ENCODE results near the gene KCNMB3.

Gene KCNMB3, protein sequence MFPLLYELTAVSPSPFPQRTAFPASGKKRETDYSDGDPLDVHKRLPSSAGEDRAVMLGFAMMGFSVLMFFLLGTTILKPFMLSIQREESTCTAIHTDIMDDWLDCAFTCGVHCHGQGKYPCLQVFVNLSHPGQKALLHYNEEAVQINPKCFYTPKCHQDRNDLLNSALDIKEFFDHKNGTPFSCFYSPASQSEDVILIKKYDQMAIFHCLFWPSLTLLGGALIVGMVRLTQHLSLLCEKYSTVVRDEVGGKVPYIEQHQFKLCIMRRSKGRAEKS

GRCh38 chr3:179250803-179251476, at the start of gene KCNMB3:
Gene KCNMB3 (minus strand): TSS chr3:179251114. CDS start chr3:179250990, 124 bp downstream.
- Histone ChIP-seq H3K36me3 (ENCODE audit: control insufficient read depth, low read depth, low read length) (no peaks in the 10 kb centered on the region), H3K9ac (ENCODE audit: low read length) (no peak within 1 kb of the TSS), H3K9me3 (ENCODE audit: control insufficient read depth, low read depth, low read length) (no peaks in the 10 kb centered on the region)

GRCh38 chr3:179299999-179300613, 49.2 kb upstream of the KCNMB3 start:
- Histone ChIP-seq H3K27me3 (ENCODE audit: control insufficient read depth, insufficient read depth, low read length) (no peaks in the 10 kb centered on the region), H3K36me3 (ENCODE audit: control insufficient read depth, low read depth, low read length) (no peaks in the 10 kb centered on the region), H3K4me3 (ENCODE audit: low read length) (no peak overlapping the region), H3K9me3 (ENCODE audit: control insufficient read depth, low read depth, low read length) (no peaks in the 10 kb centered on the region), H3K27ac (ENCODE audit: low read length) (no peak overlapping the region), H3K4me1 (ENCODE audit: control insufficient read depth, low read depth, low read length) (peaks cover 5% of the 10 kb centered on the region), H3K9ac (ENCODE audit: low read length) (no peak overlapping the region)

More at GRCh38 chr3:179250803-179251476, at the start of gene KCNMB3:
- no peaks in the 10 kb centered on the region for H3K4me1 ChIP-seq (ENCODE audit: control insufficient read depth, low read depth, low read length)
- no peak within 1 kb of the TSS for H3K27ac ChIP-seq (ENCODE audit: low read length)
- H3K4me3 ChIP-seq (ENCODE audit: low read length), result no peak within 1 kb of the TSS
- no peaks in the 10 kb centered on the region for H3K27me3 ChIP-seq (ENCODE audit: control insufficient read depth, insufficient read depth, low read length)

DNA sequence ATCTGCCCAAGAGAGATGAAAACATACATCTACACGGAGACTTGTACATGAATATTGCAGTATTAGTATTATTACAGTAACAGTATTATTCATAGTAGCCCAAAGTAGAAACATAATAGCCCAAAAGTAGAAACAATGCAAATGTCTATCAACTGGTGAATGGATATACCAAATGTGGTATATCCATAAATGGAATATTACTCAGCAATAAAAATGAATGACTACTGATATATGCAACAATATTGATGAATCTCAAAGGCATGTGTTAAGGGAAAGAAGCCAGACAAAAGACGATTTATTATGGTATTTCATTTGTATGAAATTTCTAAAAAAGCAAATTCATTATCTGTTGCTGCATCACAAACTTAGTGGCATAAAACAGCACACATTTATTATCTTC, 48.4 kb upstream of the KCNMB3 start:
- H3K4me1 ChIP-seq (ENCODE audit: control insufficient read depth, low read depth, low read length), result peaks cover 5% of the 10 kb centered on the region
- H3K27me3 ChIP-seq (ENCODE audit: control insufficient read depth, insufficient read depth, low read length), result no peaks in the 10 kb centered on the region
- H3K27ac ChIP-seq (ENCODE audit: low read length), result no peak overlapping the region
- H3K9ac ChIP-seq (ENCODE audit: low read length), result no peak overlapping the region
- H3K4me3 ChIP-seq (ENCODE audit: low read length), result no peak overlapping the region
- H3K9me3 ChIP-seq (ENCODE audit: control insufficient read depth, low read depth, low read length), result no peaks in the 10 kb centered on the region
- H3K36me3 ChIP-seq (ENCODE audit: control insufficient read depth, low read depth, low read length), result no peaks in the 10 kb centered on the region

- no peak overlapping the region for H3K9ac ChIP-seq (ENCODE audit: low read length)
- no peaks in the 10 kb centered on the region for H3K9me3 ChIP-seq (ENCODE audit: control insufficient read depth, low read depth, low read length)
- H3K27ac ChIP-seq (ENCODE audit: low read length), result no peak overlapping the region
- no peaks in the 10 kb centered on the region for H3K27me3 ChIP-seq (ENCODE audit: control insufficient read depth, insufficient read depth, low read length)
- H3K4me3 ChIP-seq (ENCODE audit: low read length), result no peak overlapping the region
- no peaks in the 10 kb centered on the region for H3K36me3 ChIP-seq (ENCODE audit: control insufficient read depth, low read depth, low read length)
- H3K4me1 ChIP-seq (ENCODE audit: control insufficient read depth, low read depth, low read length), result peaks cover 5% of the 10 kb centered on the region
Observed at GRCh38 chr3:179297971-179298725, 47.2 kb upstream of the KCNMB3 start.

- Histone ChIP-seq H3K27me3 (ENCODE audit: control insufficient read depth, insufficient read depth, low read length) (no peaks in the 10 kb centered on the region), H3K36me3 (ENCODE audit: control insufficient read depth, low read depth, low read length) (no peaks in the 10 kb centered on the region), H3K9ac (ENCODE audit: low read length) (no peak overlapping the region), H3K27ac (ENCODE audit: low read length) (no peak overlapping the region), H3K9me3 (ENCODE audit: control insufficient read depth, low read depth, low read length) (no peaks in the 10 kb centered on the region), H3K4me1 (ENCODE audit: control insufficient read depth, low read depth, low read length) (peaks cover 5% of the 10 kb centered on the region), H3K4me3 (ENCODE audit: low read length) (no peak overlapping the region)
Observed at GRCh38 chr3:179292450-179292849, 41.5 kb upstream of the KCNMB3 start.

- H3K27ac ChIP-seq (ENCODE audit: low read length), result no peak overlapping the region
- H3K36me3 ChIP-seq (ENCODE audit: control insufficient read depth, low read depth, low read length), result no peaks in the 10 kb centered on the region
- no peak overlapping the region for H3K9ac ChIP-seq (ENCODE audit: low read length)
- no peaks in the 10 kb centered on the region for H3K27me3 ChIP-seq (ENCODE audit: control insufficient read depth, insufficient read depth, low read length)
- no peaks in the 10 kb centered on the region for H3K4me1 ChIP-seq (ENCODE audit: control insufficient read depth, low read depth, low read length)
- no peak overlapping the region for H3K4me3 ChIP-seq (ENCODE audit: low read length)
- H3K9me3 ChIP-seq (ENCODE audit: control insufficient read depth, low read depth, low read length), result no peaks in the 10 kb centered on the region
Observed at GRCh38 chr3:179289295-179289694, 38.4 kb upstream of the KCNMB3 start.

GRCh38 chr3:179288845-179289244, 37.9 kb upstream of the KCNMB3 start:
- Histone ChIP-seq H3K9ac (ENCODE audit: low read length) (no peak overlapping the region), H3K4me3 (ENCODE audit: low read length) (no peak overlapping the region), H3K9me3 (ENCODE audit: control insufficient read depth, low read depth, low read length) (no peaks in the 10 kb centered on the region), H3K36me3 (ENCODE audit: control insufficient read depth, low read depth, low read length) (no peaks in the 10 kb centered on the region), H3K27ac (ENCODE audit: low read length) (no peak overlapping the region), H3K27me3 (ENCODE audit: control insufficient read depth, insufficient read depth, low read length) (no peaks in the 10 kb centered on the region), H3K4me1 (ENCODE audit: control insufficient read depth, low read depth, low read length) (no peaks in the 10 kb centered on the region)

GRCh38 chr3:179286331-179286730, 35.4 kb upstream of the KCNMB3 start:
- Histone ChIP-seq H3K27me3 (ENCODE audit: control insufficient read depth, insufficient read depth, low read length) (no peaks in the 10 kb centered on the region), H3K27ac (ENCODE audit: low read length) (no peak overlapping the region), H3K4me1 (ENCODE audit: control insufficient read depth, low read depth, low read length) (no peaks in the 10 kb centered on the region), H3K36me3 (ENCODE audit: control insufficient read depth, low read depth, low read length) (no peaks in the 10 kb centered on the region), H3K9me3 (ENCODE audit: control insufficient read depth, low read depth, low read length) (no peaks in the 10 kb centered on the region), H3K4me3 (ENCODE audit: low read length) (no peak overlapping the region), H3K9ac (ENCODE audit: low read length) (no peak overlapping the region)

DNA sequence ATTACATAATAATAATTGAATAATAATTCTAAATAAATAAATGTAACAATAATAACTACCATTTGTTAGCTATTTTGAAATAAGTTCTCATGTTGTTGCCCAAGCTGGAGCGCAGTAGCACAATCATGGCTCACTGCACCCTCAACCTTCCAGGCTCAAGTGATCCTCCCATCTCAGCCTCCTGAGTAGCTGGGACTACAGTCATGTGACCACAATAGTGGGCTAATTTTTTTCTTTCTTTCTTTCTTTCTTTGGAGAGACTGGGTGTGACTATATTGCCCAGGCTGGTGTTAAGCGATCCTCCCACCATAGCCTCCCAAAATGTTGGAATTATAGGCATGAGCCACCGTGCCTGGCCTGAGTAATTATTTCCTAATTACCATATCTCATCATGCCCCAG, 30.9 kb upstream of the KCNMB3 start:
- H3K9ac ChIP-seq (ENCODE audit: low read length), result no peak overlapping the region
- no peak overlapping the region for H3K4me3 ChIP-seq (ENCODE audit: low read length)
- H3K27ac ChIP-seq (ENCODE audit: low read length), result no peak overlapping the region
- H3K4me1 ChIP-seq (ENCODE audit: control insufficient read depth, low read depth, low read length), result peaks cover 3% of the 10 kb centered on the region
- H3K36me3 ChIP-seq (ENCODE audit: control insufficient read depth, low read depth, low read length), result no peaks in the 10 kb centered on the region
- H3K9me3 ChIP-seq (ENCODE audit: control insufficient read depth, low read depth, low read length), result no peaks in the 10 kb centered on the region
- H3K27me3 ChIP-seq (ENCODE audit: control insufficient read depth, insufficient read depth, low read length), result no peaks in the 10 kb centered on the region

DNA sequence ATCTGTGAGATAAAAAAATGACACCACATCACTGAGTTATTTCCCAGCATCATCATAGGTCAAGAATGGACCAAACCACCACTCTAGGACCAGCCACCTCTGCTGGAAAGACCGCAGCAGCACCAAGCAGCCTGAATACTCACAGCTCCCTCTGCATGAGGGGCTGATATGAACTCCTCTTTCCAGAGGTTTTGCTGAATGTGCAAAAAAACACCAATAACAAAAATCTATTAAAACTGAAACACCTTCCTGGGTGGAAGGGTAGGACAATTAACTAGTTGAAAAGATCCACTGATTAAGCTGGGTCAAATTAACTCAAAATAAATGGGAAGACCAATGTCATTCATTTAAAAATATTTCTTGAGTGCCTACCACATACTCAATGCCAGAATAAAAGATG, 28.9 kb upstream of the KCNMB3 start:
- no peaks in the 10 kb centered on the region for H3K27me3 ChIP-seq (ENCODE audit: control insufficient read depth, insufficient read depth, low read length)
- H3K9ac ChIP-seq (ENCODE audit: low read length), result no peak overlapping the region
- no peak overlapping the region for H3K27ac ChIP-seq (ENCODE audit: low read length)
- no peak overlapping the region for H3K4me3 ChIP-seq (ENCODE audit: low read length)
- no peaks in the 10 kb centered on the region for H3K9me3 ChIP-seq (ENCODE audit: control insufficient read depth, low read depth, low read length)
- H3K4me1 ChIP-seq (ENCODE audit: control insufficient read depth, low read depth, low read length), result peaks cover 3% of the 10 kb centered on the region
- no peaks in the 10 kb centered on the region for H3K36me3 ChIP-seq (ENCODE audit: control insufficient read depth, low read depth, low read length)

GRCh38 chr3:179278932-179279693, 28.2 kb upstream of the KCNMB3 start:
- Histone ChIP-seq H3K27ac (ENCODE audit: low read length) (no peak overlapping the region), H3K9ac (ENCODE audit: low read length) (no peak overlapping the region), H3K9me3 (ENCODE audit: control insufficient read depth, low read depth, low read length) (no peaks in the 10 kb centered on the region), H3K27me3 (ENCODE audit: control insufficient read depth, insufficient read depth, low read length) (no peaks in the 10 kb centered on the region), H3K36me3 (ENCODE audit: control insufficient read depth, low read depth, low read length) (no peaks in the 10 kb centered on the region), H3K4me3 (ENCODE audit: low read length) (no peak overlapping the region), H3K4me1 (ENCODE audit: control insufficient read depth, low read depth, low read length) (peaks cover 3% of the 10 kb centered on the region)
